ENCODE measurements around the gene GPS2. TPM values are rescaled to one million over a fixed set of nuclear protein-coding genes. Genes with fewer than 3 reads are reported as not detected.

Gene GPS2
- total and polyA plus RNA-seq, 2 experiments from 2014 or later: 59.9 to 97.4 TPM

GRCh38 chr17:7262935-7263800 is 52.0 kb downstream of the GPS2 start:
- Histone ChIP-seq H3K27me3 (peaks cover 44% of the 10 kb centered on the region), H3K36me3 (peaks cover 8% of the 10 kb centered on the region), H3K4me1 (ENCODE audit: low read depth) (peaks cover 5% of the 10 kb centered on the region), H3K27ac (no peak overlapping the region), H3K9me3 (ENCODE audit: low read depth) (no peaks in the 10 kb centered on the region), H3K4me3 (peak overlapping the region; percentile 3)
- no peak for TF ChIP-seq CTCF (IDR thresholded peaks at IDR 0.05; ENCODE audit: low read depth, low read length)
- DNase-seq (ENCODE audit: low read depth in 1 of 2, low spot score in 1 of 2): peak in 1 of 2 donors; percentile 10

Other genes starting within 250 kb of the GPS2 start
Only the 30 nearest of the 34 such genes appear.
- gene ASGR2, start 200.5 kb downstream of the GPS2 start, total RNA-seq: not detected in 2 replicates
- gene ASGR2, start 200.5 kb downstream of the GPS2 start, polyA plus RNA-seq: 0.10 TPM in 1 of 2 replicates, not detected in the other
- gene ASGR1, start 136.0 kb downstream of the GPS2 start, total RNA-seq: 19.8 and 20.2 TPM in 2 replicates
- gene ASGR1, start 136.0 kb downstream of the GPS2 start, polyA plus RNA-seq: 19.2 and 21.7 TPM in 2 replicates
- 32.9 and 40.6 TPM in 2 replicates for gene DLG4, start 95.5 kb downstream of the GPS2 start, total RNA-seq
- gene DLG4, start 95.5 kb downstream of the GPS2 start, polyA plus RNA-seq: 6.8 and 7.4 TPM in 2 replicates
- 291 and 364 TPM in 2 replicates for gene ACADVL, start 95.4 kb downstream of the GPS2 start, total RNA-seq
- gene ACADVL, start 95.4 kb downstream of the GPS2 start, polyA plus RNA-seq: 573 and 681 TPM in 2 replicates
- gene DVL2, start 80.8 kb downstream of the GPS2 start, total RNA-seq: 87.4 and 121 TPM in 2 replicates
- 79.2 and 80.3 TPM in 2 replicates for gene DVL2, start 80.8 kb downstream of the GPS2 start, polyA plus RNA-seq
- 53.5 and 57.7 TPM in 2 replicates for gene PHF23, start 75.9 kb downstream of the GPS2 start, total RNA-seq
- gene PHF23, start 75.9 kb downstream of the GPS2 start, polyA plus RNA-seq: 53.9 and 65.0 TPM in 2 replicates
- 517 and 760 TPM in 2 replicates for gene GABARAP, start 72.9 kb downstream of the GPS2 start, total RNA-seq
- gene GABARAP, start 72.9 kb downstream of the GPS2 start, polyA plus RNA-seq: 772 and 773 TPM in 2 replicates
- gene CTDNEP1, start 63.6 kb downstream of the GPS2 start, total RNA-seq: 76.0 and 78.3 TPM in 2 replicates
- gene CTDNEP1, start 63.6 kb downstream of the GPS2 start, polyA plus RNA-seq: 92.5 and 98.6 TPM in 2 replicates
- gene ELP5, start 63.1 kb downstream of the GPS2 start, total RNA-seq: 54.5 and 68.8 TPM in 2 replicates
- 62.3 and 82.9 TPM in 2 replicates for gene ELP5, start 63.1 kb downstream of the GPS2 start, polyA plus RNA-seq
- gene CLDN7, start 52.9 kb downstream of the GPS2 start, total RNA-seq: 0.32 and 0.51 TPM in 2 replicates
- gene CLDN7, start 52.9 kb downstream of the GPS2 start, polyA plus RNA-seq: 0.83 and 0.99 TPM in 2 replicates
- gene SLC2A4, start 33.6 kb downstream of the GPS2 start, total RNA-seq: 36.3 and 42.6 TPM in 2 replicates
- 23.4 and 32.7 TPM in 2 replicates for gene SLC2A4, start 33.6 kb downstream of the GPS2 start, polyA plus RNA-seq
- gene YBX2, start 20.7 kb downstream of the GPS2 start, total RNA-seq: 27.8 and 56.2 TPM in 2 replicates
- 20.9 and 32.7 TPM in 2 replicates for gene YBX2, start 20.7 kb downstream of the GPS2 start, polyA plus RNA-seq
- gene EIF5A, start 7.7 kb downstream of the GPS2 start, total RNA-seq: 319 and 545 TPM in 2 replicates
- 719 and 988 TPM in 2 replicates for gene EIF5A, start 7.7 kb downstream of the GPS2 start, polyA plus RNA-seq
- 25.3 and 32.4 TPM in 2 replicates for gene NEURL4, start 14.0 kb upstream of the GPS2 start, total RNA-seq
- 12.2 and 15.5 TPM in 2 replicates for gene NEURL4, start 14.0 kb upstream of the GPS2 start, polyA plus RNA-seq
- 1.4 and 6.9 TPM in 2 replicates for gene ACAP1, start 21.2 kb upstream of the GPS2 start, total RNA-seq
- 25.9 and 32.1 TPM in 2 replicates for gene ACAP1, start 21.2 kb upstream of the GPS2 start, polyA plus RNA-seq
- 15.9 and 18.4 TPM in 2 replicates for gene KCTD11, start 36.8 kb upstream of the GPS2 start, total RNA-seq
- gene KCTD11, start 36.8 kb upstream of the GPS2 start, polyA plus RNA-seq: 10.7 and 14.0 TPM in 2 replicates
- gene TMEM95, start 39.8 kb upstream of the GPS2 start, total RNA-seq: not detected in 2 replicates
- not detected in 2 replicates for gene TMEM95, start 39.8 kb upstream of the GPS2 start, polyA plus RNA-seq
- gene TNK1, start 65.7 kb upstream of the GPS2 start, total RNA-seq: 1.3 and 2.6 TPM in 2 replicates
- 2.9 and 4.3 TPM in 2 replicates for gene TNK1, start 65.7 kb upstream of the GPS2 start, polyA plus RNA-seq
- 25.9 and 33.4 TPM in 2 replicates for gene PLSCR3, start 79.2 kb upstream of the GPS2 start, total RNA-seq
- gene PLSCR3, start 79.2 kb upstream of the GPS2 start, polyA plus RNA-seq: 39.1 and 40.3 TPM in 2 replicates
- 85.4 and 122 TPM in 2 replicates for gene TMEM256, start 88.7 kb upstream of the GPS2 start, total RNA-seq
- gene TMEM256, start 88.7 kb upstream of the GPS2 start, polyA plus RNA-seq: 117 and 193 TPM in 2 replicates
- gene NLGN2, start 92.5 kb upstream of the GPS2 start, total RNA-seq: 14.8 and 26.3 TPM in 2 replicates
- 5.2 and 8.4 TPM in 2 replicates for gene NLGN2, start 92.5 kb upstream of the GPS2 start, polyA plus RNA-seq
- not detected in 2 replicates for gene SPEM1, start 105.0 kb upstream of the GPS2 start, total RNA-seq
- gene SPEM1, start 105.0 kb upstream of the GPS2 start, polyA plus RNA-seq: not detected in 2 replicates
- gene SPEM2, start 110.3 kb upstream of the GPS2 start, total RNA-seq: not detected in 2 replicates
- gene SPEM2, start 110.3 kb upstream of the GPS2 start, polyA plus RNA-seq: not detected in 2 replicates
- gene SPEM3, start 113.5 kb upstream of the GPS2 start, total RNA-seq: not detected in 2 replicates
- not detected in 2 replicates for gene SPEM3, start 113.5 kb upstream of the GPS2 start, polyA plus RNA-seq
- gene TMEM102, start 120.1 kb upstream of the GPS2 start, total RNA-seq: 10.7 and 12.1 TPM in 2 replicates
- gene TMEM102, start 120.1 kb upstream of the GPS2 start, polyA plus RNA-seq: 7.9 and 10.9 TPM in 2 replicates
- 51.9 and 56.8 TPM in 2 replicates for gene FGF11, start 124.2 kb upstream of the GPS2 start, total RNA-seq
- 50.4 and 63.6 TPM in 2 replicates for gene FGF11, start 124.2 kb upstream of the GPS2 start, polyA plus RNA-seq
- gene CHRNB1, start 129.7 kb upstream of the GPS2 start, total RNA-seq: 8.5 and 14.0 TPM in 2 replicates
- gene CHRNB1, start 129.7 kb upstream of the GPS2 start, polyA plus RNA-seq: 28.6 and 34.5 TPM in 2 replicates
- 28.5 and 40.4 TPM in 2 replicates for gene ZBTB4, start 164.3 kb upstream of the GPS2 start, total RNA-seq
- gene ZBTB4, start 164.3 kb upstream of the GPS2 start, polyA plus RNA-seq: 17.9 and 26.6 TPM in 2 replicates
- not detected in 2 replicates for gene SLC35G6, start 166.1 kb upstream of the GPS2 start, total RNA-seq
- gene SLC35G6, start 166.1 kb upstream of the GPS2 start, polyA plus RNA-seq: 0.10 and 1.9 TPM in 2 replicates
- gene POLR2A, start 169.0 kb upstream of the GPS2 start, total RNA-seq: 40.7 and 41.3 TPM in 2 replicates
- 53.8 and 62.3 TPM in 2 replicates for gene POLR2A, start 169.0 kb upstream of the GPS2 start, polyA plus RNA-seq